ENCODE measurements around the gene EFCAB14.

DNA sequence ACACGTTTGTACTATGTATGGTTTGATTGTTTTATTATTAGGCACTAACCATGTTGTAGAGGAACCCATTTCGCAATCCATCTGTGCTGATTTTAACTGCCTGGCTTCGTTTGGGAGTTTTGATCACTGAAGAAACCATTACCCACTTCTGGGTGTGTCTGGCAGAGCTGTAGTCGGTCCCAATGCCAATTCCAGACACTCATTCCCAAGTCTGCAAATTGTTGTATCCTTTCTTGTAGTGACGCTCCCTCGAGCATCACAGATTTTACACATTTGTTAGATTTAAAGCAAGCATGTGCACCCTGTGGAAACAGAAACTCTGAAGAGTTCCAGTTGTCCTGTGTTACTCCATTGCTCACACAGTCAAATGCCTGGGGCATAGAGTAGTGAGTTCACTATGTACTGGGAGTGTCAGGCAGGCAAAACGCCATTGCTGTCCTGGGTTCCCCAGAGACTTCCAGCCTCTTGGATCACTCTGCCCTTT is 31.0 kb upstream of the EFCAB14 start:
- TF ChIP-seq, protein P1, sequence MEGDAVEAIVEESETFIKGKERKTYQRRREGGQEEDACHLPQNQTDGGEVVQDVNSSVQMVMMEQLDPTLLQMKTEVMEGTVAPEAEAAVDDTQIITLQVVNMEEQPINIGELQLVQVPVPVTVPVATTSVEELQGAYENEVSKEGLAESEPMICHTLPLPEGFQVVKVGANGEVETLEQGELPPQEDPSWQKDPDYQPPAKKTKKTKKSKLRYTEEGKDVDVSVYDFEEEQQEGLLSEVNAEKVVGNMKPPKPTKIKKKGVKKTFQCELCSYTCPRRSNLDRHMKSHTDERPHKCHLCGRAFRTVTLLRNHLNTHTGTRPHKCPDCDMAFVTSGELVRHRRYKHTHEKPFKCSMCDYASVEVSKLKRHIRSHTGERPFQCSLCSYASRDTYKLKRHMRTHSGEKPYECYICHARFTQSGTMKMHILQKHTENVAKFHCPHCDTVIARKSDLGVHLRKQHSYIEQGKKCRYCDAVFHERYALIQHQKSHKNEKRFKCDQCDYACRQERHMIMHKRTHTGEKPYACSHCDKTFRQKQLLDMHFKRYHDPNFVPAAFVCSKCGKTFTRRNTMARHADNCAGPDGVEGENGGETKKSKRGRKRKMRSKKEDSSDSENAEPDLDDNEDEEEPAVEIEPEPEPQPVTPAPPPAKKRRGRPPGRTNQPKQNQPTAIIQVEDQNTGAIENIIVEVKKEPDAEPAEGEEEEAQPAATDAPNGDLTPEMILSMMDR (IDR thresholded peaks at IDR 0.05) = no peak
- no peak for TF ChIP-seq POLR2A (IDR thresholded peaks at IDR 0.05)
- no peak for TF ChIP-seq EP300 (IDR thresholded peaks at IDR 0.05)

All from sigmoid colon (tissue), 4 donors.